Measurements from ENCODE around the gene CROCC.
"Not testable (repeated sequence)": the region's sequence is repeated elsewhere in the genome, so short reads cannot be mapped to it uniquely, and the experiment has no call there.

GRCh38 chr1:16916036-16916880 lies 5.5 kb upstream of the CROCC start:
- not testable (repeated sequence) for TF ChIP-seq EZH2 (IDR thresholded peaks at IDR 0.05; ENCODE audit: low read length); CTCF (optimal IDR thresholded peaks at IDR 0.05 in 1 of 3, IDR thresholded peaks at IDR 0.05 in 1 of 3, conservative IDR thresholded peaks at IDR 0.05 in 1 of 3; ENCODE audit: extremely low read depth in 1 of 3, insufficient read depth in 2 of 3, low read length in 3 of 3)
